ENCODE measurements around the gene IRF6.
A peak's percentile ranks its signal among the peaks of the same experiment; 100 is the strongest.

Gene IRF6

GRCh38 chr1:209747580-209748262 is 58.2 kb downstream of the IRF6 start:
- H3K4me1 ChIP-seq (ENCODE audit: control insufficient read depth, low read depth, low read length): no peaks in the 10 kb centered on the region
- peak overlapping the region; percentile 39 for H3K9ac ChIP-seq (ENCODE audit: low read length)
- no CpG with 5 or more reads among the region's 37 CpGs for WGBS (ENCODE audit: extremely low coverage, insufficient coverage, low lambda C conversion rate)

GRCh38 chr1:209746451-209747165 is 59.3 kb downstream of the IRF6 start:
- H3K79me1 ChIP-seq (ENCODE audit: low read length): no peaks in the 10 kb centered on the region
- WGBS (ENCODE audit: extremely low coverage, insufficient coverage, low lambda C conversion rate): no CpG with 5 or more reads among the region's 4 CpGs
- no peaks in the 10 kb centered on the region for H3K79me2 ChIP-seq (ENCODE audit: control insufficient read depth, insufficient read depth, low read length)
- H3K36me3 ChIP-seq (ENCODE audit: control insufficient read depth, insufficient read depth, low read length): no peaks in the 10 kb centered on the region
- no peak overlapping the region for H3K56ac ChIP-seq (ENCODE audit: low read length)
- no peak overlapping the region for H2BK15ac ChIP-seq (replicated peaks; ENCODE audit: low read depth)
- no peak overlapping the region for H3K18ac ChIP-seq (ENCODE audit: low read length)
- no peaks in the 10 kb centered on the region for H3K4me1 ChIP-seq (ENCODE audit: control insufficient read depth, low read depth, low read length)
- no peak overlapping the region for H3K27ac ChIP-seq (ENCODE audit: low read depth, low read length)
- no peaks in the 10 kb centered on the region for H3K27me3 ChIP-seq (ENCODE audit: insufficient read depth, low read length, poor library complexity)
- no peak overlapping the region for H4K5ac ChIP-seq (ENCODE audit: low read length)
- H2BK120ac ChIP-seq (ENCODE audit: low read depth, low read length): no peak overlapping the region
- DNase-seq: no peak
- H4K8ac ChIP-seq (ENCODE audit: low read depth, low read length): no peak overlapping the region
- no peak overlapping the region for H3K9ac ChIP-seq (ENCODE audit: low read length)
- H2AK5ac ChIP-seq (ENCODE audit: low read length): no peak overlapping the region
- H3K23ac ChIP-seq (ENCODE audit: low read length): no peak overlapping the region
- no peak overlapping the region for H3K4ac ChIP-seq (ENCODE audit: low read depth, low read length)
- no peak overlapping the region for H2BK5ac ChIP-seq (ENCODE audit: low read length)
- H3K4me3 ChIP-seq (ENCODE audit: low read length): no peak overlapping the region
- no peak overlapping the region for H3K4me2 ChIP-seq (ENCODE audit: low read length)

More at GRCh38 chr1:209747580-209748262, 58.2 kb downstream of the IRF6 start:
- no peak overlapping the region for H2BK5ac ChIP-seq (ENCODE audit: low read length)
- no peaks in the 10 kb centered on the region for H3K36me3 ChIP-seq (ENCODE audit: control insufficient read depth, insufficient read depth, low read length)
- H2AK5ac ChIP-seq (ENCODE audit: low read length): no peak overlapping the region
- no peak overlapping the region for H3K27ac ChIP-seq (ENCODE audit: low read depth, low read length)
- H3K56ac ChIP-seq (ENCODE audit: low read length): peak overlapping the region; percentile 78
- peak overlapping the region; percentile 31 for H3K4me2 ChIP-seq (ENCODE audit: low read length)
- no peak overlapping the region for H3K4me3 ChIP-seq (ENCODE audit: low read length)
- no peaks in the 10 kb centered on the region for H3K79me2 ChIP-seq (ENCODE audit: control insufficient read depth, insufficient read depth, low read length)
- no peaks in the 10 kb centered on the region for H3K79me1 ChIP-seq (ENCODE audit: low read length)
- H3K4ac ChIP-seq (ENCODE audit: low read depth, low read length): no peak overlapping the region
- peak; percentile 98 for DNase-seq
- no peak overlapping the region for H2BK120ac ChIP-seq (ENCODE audit: low read depth, low read length)
- H2BK15ac ChIP-seq (replicated peaks; ENCODE audit: low read depth): no peak overlapping the region
- no peak overlapping the region for H3K18ac ChIP-seq (ENCODE audit: low read length)
- no peak overlapping the region for H3K23ac ChIP-seq (ENCODE audit: low read length)
- no peak overlapping the region for H4K8ac ChIP-seq (ENCODE audit: low read depth, low read length)
- no peak overlapping the region for H4K5ac ChIP-seq (ENCODE audit: low read length)
- no peaks in the 10 kb centered on the region for H3K27me3 ChIP-seq (ENCODE audit: insufficient read depth, low read length, poor library complexity)

GRCh38 chr1:209743145-209743482 is 62.8 kb downstream of the IRF6 start:
- Histone ChIP-seq H3K23ac (ENCODE audit: low read length) (no peak overlapping the region), H3K4me2 (ENCODE audit: low read length) (no peak overlapping the region), H2BK120ac (ENCODE audit: low read depth, low read length) (no peak overlapping the region), H3K27ac (ENCODE audit: low read depth, low read length) (no peak overlapping the region), H2AK5ac (ENCODE audit: low read length) (no peak overlapping the region), H3K9ac (ENCODE audit: low read length) (no peak overlapping the region), H3K36me3 (ENCODE audit: control insufficient read depth, insufficient read depth, low read length) (no peaks in the 10 kb centered on the region), H4K8ac (ENCODE audit: low read depth, low read length) (no peak overlapping the region), H2BK5ac (ENCODE audit: low read length) (no peak overlapping the region), H4K5ac (ENCODE audit: low read length) (no peak overlapping the region), H2BK15ac (replicated peaks; ENCODE audit: low read depth) (no peak overlapping the region), H3K4me3 (ENCODE audit: low read length) (no peak overlapping the region), H3K56ac (ENCODE audit: low read length) (no peak overlapping the region), H3K4me1 (ENCODE audit: control insufficient read depth, low read depth, low read length) (no peaks in the 10 kb centered on the region), H3K27me3 (ENCODE audit: insufficient read depth, low read length, poor library complexity) (no peaks in the 10 kb centered on the region), H3K4ac (ENCODE audit: low read depth, low read length) (no peak overlapping the region), H3K79me1 (ENCODE audit: low read length) (no peaks in the 10 kb centered on the region), H3K18ac (ENCODE audit: low read length) (no peak overlapping the region), H3K79me2 (ENCODE audit: control insufficient read depth, insufficient read depth, low read length) (no peaks in the 10 kb centered on the region)
- DNase-seq: no peak
- WGBS (ENCODE audit: extremely low coverage, insufficient coverage, low lambda C conversion rate): no CpG with 5 or more reads among the region's 2 CpGs

- no peak overlapping the region for H3K56ac ChIP-seq (ENCODE audit: low read length)
- DNase-seq: peak; percentile 6
- H3K4me2 ChIP-seq (ENCODE audit: low read length): no peak overlapping the region
- no CpG with 5 or more reads among the region's 8 CpGs for WGBS (ENCODE audit: extremely low coverage, insufficient coverage, low lambda C conversion rate)
- no peak overlapping the region for H4K5ac ChIP-seq (ENCODE audit: low read length)
- H2BK5ac ChIP-seq (ENCODE audit: low read length): no peak overlapping the region
- no peak overlapping the region for H4K8ac ChIP-seq (ENCODE audit: low read depth, low read length)
- H3K4me3 ChIP-seq (ENCODE audit: low read length): no peak overlapping the region
- H2BK15ac ChIP-seq (replicated peaks; ENCODE audit: low read depth): no peak overlapping the region
- no peak overlapping the region for H3K23ac ChIP-seq (ENCODE audit: low read length)
- no peak overlapping the region for H2AK5ac ChIP-seq (ENCODE audit: low read length)
- no peak overlapping the region for H3K18ac ChIP-seq (ENCODE audit: low read length)
- no peaks in the 10 kb centered on the region for H3K4me1 ChIP-seq (ENCODE audit: control insufficient read depth, low read depth, low read length)
- no peaks in the 10 kb centered on the region for H3K27me3 ChIP-seq (ENCODE audit: insufficient read depth, low read length, poor library complexity)
- no peaks in the 10 kb centered on the region for H3K36me3 ChIP-seq (ENCODE audit: control insufficient read depth, insufficient read depth, low read length)
- H3K27ac ChIP-seq (ENCODE audit: low read depth, low read length): no peak overlapping the region
- no peak overlapping the region for H3K4ac ChIP-seq (ENCODE audit: low read depth, low read length)
- no peaks in the 10 kb centered on the region for H3K79me2 ChIP-seq (ENCODE audit: control insufficient read depth, insufficient read depth, low read length)
- no peak overlapping the region for H2BK120ac ChIP-seq (ENCODE audit: low read depth, low read length)
- H3K79me1 ChIP-seq (ENCODE audit: low read length): no peaks in the 10 kb centered on the region
- no peak overlapping the region for H3K9ac ChIP-seq (ENCODE audit: low read length)
Observed at GRCh38 chr1:209742409-209743144, 63.4 kb downstream of the IRF6 start.

GRCh38 chr1:209741889-209742288 is 64.1 kb downstream of the IRF6 start:
- no peak overlapping the region for H3K9ac ChIP-seq (ENCODE audit: low read length)
- no peak overlapping the region for H2BK120ac ChIP-seq (ENCODE audit: low read depth, low read length)
- no CpG with 5 or more reads among the region's 2 CpGs for WGBS (ENCODE audit: extremely low coverage, insufficient coverage, low lambda C conversion rate)
- no peak overlapping the region for H3K4me3 ChIP-seq (ENCODE audit: low read length)
- no peaks in the 10 kb centered on the region for H3K4me1 ChIP-seq (ENCODE audit: control insufficient read depth, low read depth, low read length)
- H3K4ac ChIP-seq (ENCODE audit: low read depth, low read length): no peak overlapping the region
- no peak overlapping the region for H3K27ac ChIP-seq (ENCODE audit: low read depth, low read length)
- no peak overlapping the region for H3K23ac ChIP-seq (ENCODE audit: low read length)
- H2BK15ac ChIP-seq (replicated peaks; ENCODE audit: low read depth): no peak overlapping the region
- H4K5ac ChIP-seq (ENCODE audit: low read length): no peak overlapping the region
- no peak overlapping the region for H2BK5ac ChIP-seq (ENCODE audit: low read length)
- no peak overlapping the region for H4K8ac ChIP-seq (ENCODE audit: low read depth, low read length)
- no peaks in the 10 kb centered on the region for H3K27me3 ChIP-seq (ENCODE audit: insufficient read depth, low read length, poor library complexity)
- H3K18ac ChIP-seq (ENCODE audit: low read length): no peak overlapping the region
- no peaks in the 10 kb centered on the region for H3K36me3 ChIP-seq (ENCODE audit: control insufficient read depth, insufficient read depth, low read length)
- DNase-seq: no peak
- H2AK5ac ChIP-seq (ENCODE audit: low read length): no peak overlapping the region
- H3K79me1 ChIP-seq (ENCODE audit: low read length): no peaks in the 10 kb centered on the region
- no peak overlapping the region for H3K4me2 ChIP-seq (ENCODE audit: low read length)
- no peaks in the 10 kb centered on the region for H3K79me2 ChIP-seq (ENCODE audit: control insufficient read depth, insufficient read depth, low read length)
- H3K56ac ChIP-seq (ENCODE audit: low read length): no peak overlapping the region

Data from mesendoderm (in vitro differentiated cells).